Inflammatory macrophage treated with lipopolysaccharide for 4 hours (primary cell): ENCODE data around the gene STOML2.

Experiments
- DNase-seq: peaks from one replicate; pipeline ENCODE4 v3.0.0-alpha.2; 2020

Gene STOML2

GRCh38 chr9:35071814-35072460 lies 31.0 kb downstream of the STOML2 start:
- DNase-seq: peak; percentile 76

DNA sequence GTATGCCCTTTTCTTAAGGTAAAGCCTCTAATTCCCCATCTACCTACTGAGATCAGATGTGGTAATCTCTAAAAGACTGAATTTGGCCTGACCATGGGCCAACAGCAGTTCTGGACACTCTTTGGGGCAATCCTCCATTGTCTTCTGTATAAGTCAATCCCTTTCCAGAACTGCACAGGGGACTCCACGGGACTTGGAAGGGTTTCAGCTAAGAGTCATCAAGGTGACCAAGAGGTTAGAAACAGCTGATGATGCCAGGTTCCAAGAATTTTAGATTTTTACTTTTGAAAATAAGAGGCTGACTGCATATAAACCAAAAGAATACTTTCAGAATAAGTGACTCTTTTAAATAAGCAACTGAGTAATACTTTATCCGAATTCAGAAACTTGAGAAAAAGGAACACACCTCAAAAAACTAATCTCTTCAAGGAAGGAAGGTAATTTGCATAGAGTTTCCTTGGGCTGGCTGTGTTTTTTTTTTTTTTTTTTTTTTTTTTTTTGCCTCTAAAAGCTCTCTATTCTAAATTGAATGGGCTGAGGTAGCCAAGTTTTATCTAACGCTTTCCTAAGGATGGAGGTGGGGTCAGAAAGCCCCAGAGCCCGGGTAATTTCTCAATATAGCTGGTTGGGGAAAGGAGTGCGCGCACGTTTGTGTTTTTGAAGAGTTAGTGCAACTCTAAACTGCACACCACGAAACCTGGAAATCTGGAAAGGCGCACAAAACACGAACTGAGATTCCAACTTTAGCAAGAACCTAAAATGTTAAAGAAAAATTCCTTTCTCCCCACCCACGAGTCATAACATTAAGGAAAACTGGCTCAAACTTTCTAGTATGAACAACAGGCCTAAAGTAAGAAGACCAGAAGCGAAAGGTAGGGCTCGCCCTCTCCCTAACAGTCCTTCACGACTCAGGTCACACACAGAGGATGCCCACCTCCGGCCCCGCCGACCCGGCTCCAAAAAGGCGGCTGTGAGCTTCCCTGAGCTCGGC lies 31.8 kb downstream of the STOML2 start:
- DNase-seq: peak; percentile 6

DNA sequence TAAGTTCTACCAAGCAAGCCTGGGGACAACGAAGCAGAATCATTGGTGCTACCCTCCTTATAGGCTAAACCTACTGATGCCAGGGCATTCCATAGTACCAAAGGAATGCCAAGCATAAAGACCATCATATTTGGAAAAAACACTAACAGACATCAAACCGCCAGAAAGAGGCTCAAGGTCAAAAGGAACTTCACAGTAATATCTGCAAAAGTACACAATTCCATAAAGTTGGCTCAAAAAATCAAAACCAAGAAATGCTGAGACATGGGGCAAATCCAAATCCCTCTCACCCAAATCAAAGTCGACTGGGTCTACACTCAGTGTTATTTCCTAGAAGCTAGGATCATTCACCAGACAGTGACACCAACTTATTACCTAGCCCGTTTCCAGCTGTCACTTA lies 33.9 kb downstream of the STOML2 start:
- no peak for DNase-seq

GRCh38 chr9:35067056-35067455 lies 35.9 kb downstream of the STOML2 start:
- DNase-seq: no peak

GRCh38 chr9:35060548-35061207 lies 42.3 kb downstream of the STOML2 start:
- DNase-seq: no peak

DNA sequence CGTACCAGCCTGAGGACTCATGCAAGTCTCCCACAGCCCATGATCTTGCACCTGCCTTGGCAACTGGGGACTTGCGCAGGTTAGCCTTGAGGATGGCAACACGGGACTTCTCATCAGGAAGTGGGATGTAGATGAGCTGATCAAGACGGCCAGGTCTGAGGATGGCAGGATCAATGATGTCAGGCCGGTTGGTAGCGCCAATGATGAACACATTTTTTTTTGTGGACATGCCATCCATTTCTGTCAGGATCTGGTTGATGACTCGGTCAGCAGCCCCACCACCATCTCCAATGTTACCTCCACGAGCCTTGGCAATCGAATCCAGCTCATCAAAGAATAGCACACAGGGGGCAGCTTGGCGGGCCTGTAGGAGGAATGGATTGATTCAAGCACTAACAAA lies 43.5 kb downstream of the STOML2 start:
- no peak for DNase-seq

DNA sequence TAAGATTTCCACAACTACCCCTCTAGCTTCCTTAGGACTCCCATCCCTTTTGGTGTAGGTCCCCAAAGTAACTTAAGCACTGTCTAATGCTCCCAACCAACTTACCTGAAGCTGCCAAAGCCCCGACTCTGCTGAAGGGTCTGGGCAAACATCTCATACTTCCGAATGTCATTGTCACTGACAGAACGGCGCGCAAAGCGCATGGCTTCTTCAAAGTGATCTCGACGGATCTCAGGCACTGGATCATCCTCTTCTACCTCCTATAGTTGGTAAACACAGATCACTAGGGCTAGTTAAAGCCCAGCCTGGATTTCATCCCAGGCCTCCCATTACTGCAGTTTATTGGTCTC lies 45.7 kb downstream of the STOML2 start:
- no peak for DNase-seq

DNA sequence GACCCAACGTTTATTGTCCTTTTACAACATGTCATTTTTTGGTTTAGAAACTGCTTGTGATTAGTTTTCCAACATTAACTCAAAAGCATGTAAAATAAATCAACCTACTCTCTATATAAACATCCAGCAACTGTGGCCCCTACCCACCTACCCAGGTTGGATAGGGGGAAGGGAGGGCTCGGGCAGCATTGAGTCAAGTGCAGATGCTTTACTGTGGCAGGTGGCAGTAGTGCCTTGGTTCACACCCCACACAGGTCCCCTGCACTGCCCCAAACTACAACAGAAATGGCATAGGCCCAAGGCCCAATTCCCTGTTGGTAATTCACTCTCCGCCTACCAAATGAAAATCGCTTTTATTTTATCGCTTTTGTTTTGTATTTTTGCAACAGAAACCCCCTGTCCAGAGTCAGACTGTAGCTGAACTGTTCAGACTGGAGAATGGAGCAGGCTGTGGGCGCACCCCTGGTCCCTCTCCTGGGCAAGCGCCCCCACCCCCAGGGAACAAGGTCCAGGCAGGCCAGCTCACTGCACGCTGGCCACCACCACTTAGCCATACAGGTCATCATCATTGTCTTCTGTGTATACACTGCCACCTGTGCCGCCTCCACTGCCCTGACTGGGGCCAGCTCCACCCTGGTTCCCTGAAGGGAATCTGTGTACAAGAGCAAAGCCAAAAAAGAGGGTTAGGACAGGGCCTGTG lies 46.2 kb downstream of the STOML2 start:
- no peak for DNase-seq

GRCh38 chr9:35054871-35055644 lies 47.9 kb downstream of the STOML2 start:
- DNase-seq: no peak

GRCh38 chr9:35054185-35054835 lies 48.6 kb downstream of the STOML2 start:
- no peak for DNase-seq

- DNase-seq: peak; percentile 27
These were observed 51.6 kb downstream of the STOML2 start for GRCh38 chr9:35051069-35051967.
